ENCODE data around the gene ARPIN.

DNA sequence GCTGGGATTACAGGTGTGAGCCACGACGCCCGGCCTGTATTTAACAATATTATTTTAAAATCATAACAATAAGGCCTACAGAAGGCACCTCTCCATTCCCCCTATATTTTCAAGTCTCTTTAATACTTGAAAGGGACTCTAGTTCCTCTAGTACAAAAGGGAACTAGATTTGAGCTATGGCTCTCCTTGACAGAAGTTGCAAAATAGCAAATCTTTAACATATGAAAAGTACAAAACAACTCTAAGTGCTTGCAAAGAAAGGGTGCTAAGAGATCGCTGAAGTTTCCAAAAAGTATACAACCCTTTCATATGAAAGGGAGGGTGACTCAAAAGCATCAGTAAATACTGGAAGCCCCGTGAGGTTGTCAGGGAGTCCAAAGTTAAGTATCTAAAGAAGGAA lies 42.7 kb downstream of the ARPIN start:
- TF ChIP-seq GATA3 (IDR thresholded peaks at IDR 0.05; ENCODE audit: low read depth, low read length) (no peak), GATA2 (IDR thresholded peaks at IDR 0.05; ENCODE audit: low read depth, low read length) (no peak)
